Measurements from ENCODE around the gene FNDC5.
A peak's percentile ranks its signal among the peaks of the same experiment; 100 is the strongest.

FNDC5 gene

DNA sequence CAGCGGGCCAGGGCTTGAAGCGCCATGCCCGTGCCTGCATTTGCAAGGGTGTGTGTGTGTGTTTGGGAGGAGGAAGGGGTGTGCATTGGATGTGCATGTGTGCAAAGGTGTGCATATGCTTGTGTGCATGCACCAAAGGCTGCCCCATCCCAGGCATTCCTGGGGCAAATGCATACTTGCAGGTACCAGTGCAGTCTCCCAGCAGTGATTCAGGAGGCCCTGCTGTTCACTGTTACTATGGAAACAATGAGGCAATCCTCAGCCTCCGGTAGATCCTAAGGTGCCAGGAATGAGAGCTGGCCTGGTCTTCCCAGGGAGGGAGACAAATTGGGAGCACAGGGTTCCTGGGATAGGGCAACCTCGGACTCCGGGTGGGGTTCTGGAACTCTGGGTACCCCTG lies 7.5 kb upstream of the FNDC5 start:
- no peaks in the 10 kb centered on the region for H3K27me3 ChIP-seq (ENCODE audit: control insufficient read depth, insufficient read depth, low read length)
- no peak overlapping the region for H3K27ac ChIP-seq (ENCODE audit: low read length)
- peaks cover 27% of the 10 kb centered on the region for H3K4me1 ChIP-seq (ENCODE audit: control insufficient read depth, low read depth, low read length)
- no peaks in the 10 kb centered on the region for H3K36me3 ChIP-seq (ENCODE audit: control insufficient read depth, low read depth, low read length)
- no peak overlapping the region for H3K4me3 ChIP-seq (ENCODE audit: low read length)
- H3K9ac ChIP-seq (ENCODE audit: low read length), result no peak overlapping the region
- no peaks in the 10 kb centered on the region for H3K9me3 ChIP-seq (ENCODE audit: control insufficient read depth, low read depth, low read length)

DNA sequence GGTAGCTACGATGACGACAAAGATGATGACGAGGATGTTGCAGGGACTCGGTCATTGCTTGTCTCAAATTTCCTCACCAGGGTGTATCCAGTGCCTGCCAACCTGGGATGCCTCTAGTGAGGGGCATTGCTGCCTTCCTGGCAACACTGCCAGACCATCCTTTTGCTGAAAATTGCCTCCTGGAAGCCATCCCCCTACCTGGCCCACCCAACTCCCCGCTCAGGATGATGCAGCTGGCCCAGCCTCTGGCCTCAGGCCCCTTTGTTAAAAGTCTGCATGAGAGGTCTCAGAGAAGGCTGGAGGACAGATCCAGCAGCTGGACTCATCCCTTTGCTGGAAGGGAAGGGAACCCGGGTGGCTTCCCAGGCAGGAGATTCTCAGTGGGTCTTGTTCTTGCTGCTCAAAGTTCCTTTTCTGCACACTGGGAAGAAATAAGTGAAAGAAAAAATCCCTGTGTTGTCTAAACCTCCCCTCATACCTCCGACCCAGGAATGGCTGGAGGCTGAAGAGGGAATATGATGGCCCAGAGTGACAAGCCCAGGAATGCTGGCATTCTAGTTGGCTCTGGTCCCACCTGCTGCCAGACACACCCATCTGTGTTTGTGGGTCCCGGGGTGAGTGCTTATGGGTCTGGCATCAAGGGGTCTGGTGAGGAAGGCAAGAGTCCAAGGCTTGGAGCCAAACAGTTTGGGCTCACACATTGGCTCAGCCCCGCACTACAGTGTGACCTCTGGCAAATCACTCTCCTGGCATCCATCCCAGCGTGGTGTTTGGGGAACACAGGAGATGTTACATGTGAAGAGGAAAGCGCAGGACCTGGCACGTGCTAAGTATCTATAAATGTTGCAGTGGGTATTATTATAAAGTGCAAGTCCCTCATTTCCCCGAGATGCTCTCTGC lies 6.7 kb upstream of the FNDC5 start:
- Histone ChIP-seq H3K27me3 (ENCODE audit: control insufficient read depth, insufficient read depth, low read length) (no peaks in the 10 kb centered on the region), H3K4me1 (ENCODE audit: control insufficient read depth, low read depth, low read length) (peaks cover 27% of the 10 kb centered on the region), H3K36me3 (ENCODE audit: control insufficient read depth, low read depth, low read length) (no peaks in the 10 kb centered on the region), H3K9ac (ENCODE audit: low read length) (no peak overlapping the region), H3K4me3 (ENCODE audit: low read length) (no peak overlapping the region), H3K9me3 (ENCODE audit: control insufficient read depth, low read depth, low read length) (no peaks in the 10 kb centered on the region), H3K27ac (ENCODE audit: low read length) (no peak overlapping the region)

DNA sequence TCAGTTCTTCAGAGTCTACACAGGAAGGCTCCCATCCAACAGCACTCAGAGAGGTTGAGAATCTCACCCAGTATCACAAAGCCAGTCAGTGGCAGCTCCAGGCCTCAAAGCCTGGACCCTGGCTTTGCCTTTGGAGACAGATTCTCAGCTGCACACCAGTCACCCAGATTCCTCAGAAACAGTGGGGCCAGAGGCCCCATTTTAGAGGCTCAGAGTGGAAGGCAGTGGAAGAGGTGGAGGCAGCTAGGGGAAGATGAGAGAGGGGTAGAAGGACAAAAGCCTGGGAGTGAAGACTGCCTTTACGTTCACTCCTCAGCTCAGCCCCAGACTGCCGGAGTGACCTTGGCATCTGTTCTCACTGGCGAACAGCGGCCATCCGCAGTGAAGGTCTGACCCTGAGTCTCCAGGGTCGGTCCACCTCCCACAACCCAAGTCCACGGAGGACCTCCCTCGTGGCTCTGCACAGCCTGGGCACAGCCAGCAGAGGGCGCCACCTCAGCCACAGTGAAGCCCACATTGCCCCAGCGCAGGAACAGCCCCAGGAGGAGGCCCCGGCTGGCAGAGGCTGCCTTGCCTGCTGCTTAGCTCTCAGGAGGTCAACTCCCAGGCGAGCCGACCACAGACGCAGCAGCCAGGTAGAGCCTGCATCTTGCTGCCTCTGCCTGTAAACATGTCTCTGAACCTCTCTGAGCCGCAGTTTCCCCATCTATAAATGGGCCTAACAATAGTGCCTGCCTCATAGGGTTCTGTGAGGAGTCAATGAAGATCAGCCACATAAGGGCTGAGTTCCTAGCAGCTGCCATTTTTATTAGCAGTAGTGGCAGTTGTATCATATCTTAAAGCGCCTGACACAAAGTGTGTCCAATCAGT lies 5.9 kb upstream of the FNDC5 start:
- peaks cover 25% of the 10 kb centered on the region for H3K4me1 ChIP-seq (ENCODE audit: control insufficient read depth, low read depth, low read length)
- H3K27me3 ChIP-seq (ENCODE audit: control insufficient read depth, insufficient read depth, low read length), result peaks cover 7% of the 10 kb centered on the region
- no peak overlapping the region for H3K4me3 ChIP-seq (ENCODE audit: low read length)
- no peak overlapping the region for H3K9ac ChIP-seq (ENCODE audit: low read length)
- no peaks in the 10 kb centered on the region for H3K9me3 ChIP-seq (ENCODE audit: control insufficient read depth, low read depth, low read length)
- no peak overlapping the region for H3K27ac ChIP-seq (ENCODE audit: low read length)
- H3K36me3 ChIP-seq (ENCODE audit: control insufficient read depth, low read depth, low read length), result no peaks in the 10 kb centered on the region

DNA sequence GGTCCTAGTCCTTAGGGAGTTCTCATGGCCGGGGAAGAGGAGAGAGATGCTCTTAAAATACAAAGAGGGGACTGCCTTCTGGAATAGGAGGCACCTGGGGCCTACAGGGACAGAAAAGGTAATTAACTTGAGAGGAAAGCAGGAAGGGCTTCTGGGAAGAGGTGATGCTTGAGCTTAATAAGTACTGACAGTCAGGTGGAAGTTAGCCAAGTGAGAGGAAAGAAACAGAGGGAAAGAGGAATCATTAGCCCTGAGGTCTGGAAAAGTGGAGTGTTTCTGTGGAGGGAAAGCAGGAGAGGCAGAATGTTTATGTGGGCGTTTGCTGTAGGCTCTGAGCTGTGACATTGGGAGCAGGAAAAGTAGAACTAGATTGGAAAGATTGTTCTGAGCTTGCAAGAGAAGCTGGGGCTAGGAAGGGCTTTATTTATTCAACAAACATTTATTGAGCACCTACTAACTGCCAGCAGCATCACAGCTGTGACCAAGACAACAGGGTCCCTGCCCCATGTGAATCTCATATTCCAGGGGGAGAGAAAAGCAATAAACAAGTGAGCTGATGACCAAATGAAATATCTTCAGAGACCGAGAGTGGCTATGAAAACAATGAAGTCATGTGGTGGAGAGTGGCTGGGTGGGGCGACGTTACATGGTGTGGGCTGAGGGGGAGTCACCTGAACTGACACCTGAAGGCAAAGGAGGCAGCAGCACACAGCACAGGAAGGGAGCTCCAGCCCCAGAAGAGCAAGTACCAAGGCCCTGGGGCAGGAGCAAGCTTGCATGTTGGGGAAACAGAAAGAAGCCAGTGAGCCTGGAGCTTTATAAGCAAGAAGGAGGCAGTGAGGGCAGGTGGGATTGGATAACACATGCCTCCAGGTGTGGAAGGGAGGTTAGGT lies 4.4 kb upstream of the FNDC5 start:
- Histone ChIP-seq H3K4me1 (ENCODE audit: control insufficient read depth, low read depth, low read length) (peaks cover 33% of the 10 kb centered on the region), H3K4me3 (ENCODE audit: low read length) (no peak overlapping the region), H3K9me3 (ENCODE audit: control insufficient read depth, low read depth, low read length) (no peaks in the 10 kb centered on the region), H3K27ac (ENCODE audit: low read length) (no peak overlapping the region), H3K9ac (ENCODE audit: low read length) (no peak overlapping the region), H3K27me3 (ENCODE audit: control insufficient read depth, insufficient read depth, low read length) (peaks cover 19% of the 10 kb centered on the region), H3K36me3 (ENCODE audit: control insufficient read depth, low read depth, low read length) (no peaks in the 10 kb centered on the region)

DNA sequence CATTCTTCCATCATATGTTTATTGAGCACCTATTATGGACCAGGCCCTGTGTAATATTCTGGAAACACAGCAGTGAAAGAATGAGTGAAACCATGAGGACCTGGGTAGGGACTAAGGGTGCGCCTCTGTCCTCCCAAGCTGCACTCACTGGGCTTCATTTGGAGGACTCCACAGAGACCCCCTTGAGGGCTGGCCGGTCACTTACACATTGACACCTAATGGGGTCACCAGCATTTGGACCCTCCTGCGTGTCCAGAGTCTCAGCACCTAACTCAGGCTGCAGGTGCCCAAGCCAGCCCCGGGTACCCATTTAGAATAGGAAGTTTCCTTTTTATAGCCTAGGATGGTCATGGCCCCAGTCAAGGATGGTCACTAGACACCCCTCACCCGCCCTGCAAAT lies 2.8 kb upstream of the FNDC5 start:
- no peaks in the 10 kb centered on the region for H3K9me3 ChIP-seq (ENCODE audit: control insufficient read depth, low read depth, low read length)
- H3K27me3 ChIP-seq (ENCODE audit: control insufficient read depth, insufficient read depth, low read length), result peaks cover 33% of the 10 kb centered on the region
- H3K27ac ChIP-seq (ENCODE audit: low read length), result no peak overlapping the region
- no peaks in the 10 kb centered on the region for H3K36me3 ChIP-seq (ENCODE audit: control insufficient read depth, low read depth, low read length)
- H3K4me3 ChIP-seq (ENCODE audit: low read length), result no peak overlapping the region
- H3K9ac ChIP-seq (ENCODE audit: low read length), result no peak overlapping the region
- peaks cover 38% of the 10 kb centered on the region for H3K4me1 ChIP-seq (ENCODE audit: control insufficient read depth, low read depth, low read length)

DNA sequence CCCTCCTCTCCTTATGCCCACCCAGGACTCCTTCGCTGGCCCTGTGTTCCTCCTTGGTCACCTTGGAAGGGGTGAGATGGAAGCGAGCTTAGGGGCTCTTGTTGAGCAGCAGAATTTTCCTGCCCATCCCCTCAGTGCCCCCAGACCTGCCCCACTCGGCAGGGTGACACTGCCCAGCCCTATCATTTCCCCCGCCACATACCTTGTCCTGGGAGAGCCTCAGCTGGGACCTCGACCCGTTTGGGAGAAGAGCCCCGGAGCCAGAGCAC lies 1.4 kb upstream of the FNDC5 start:
- H3K9ac ChIP-seq (ENCODE audit: low read length), result no peak overlapping the region
- no peaks in the 10 kb centered on the region for H3K36me3 ChIP-seq (ENCODE audit: control insufficient read depth, low read depth, low read length)
- H3K4me1 ChIP-seq (ENCODE audit: control insufficient read depth, low read depth, low read length), result peaks cover 31% of the 10 kb centered on the region
- H3K27ac ChIP-seq (ENCODE audit: low read length), result no peak overlapping the region
- H3K9me3 ChIP-seq (ENCODE audit: control insufficient read depth, low read depth, low read length), result no peaks in the 10 kb centered on the region
- H3K4me3 ChIP-seq (ENCODE audit: low read length), result no peak overlapping the region
- peaks cover 33% of the 10 kb centered on the region for H3K27me3 ChIP-seq (ENCODE audit: control insufficient read depth, insufficient read depth, low read length)

DNA sequence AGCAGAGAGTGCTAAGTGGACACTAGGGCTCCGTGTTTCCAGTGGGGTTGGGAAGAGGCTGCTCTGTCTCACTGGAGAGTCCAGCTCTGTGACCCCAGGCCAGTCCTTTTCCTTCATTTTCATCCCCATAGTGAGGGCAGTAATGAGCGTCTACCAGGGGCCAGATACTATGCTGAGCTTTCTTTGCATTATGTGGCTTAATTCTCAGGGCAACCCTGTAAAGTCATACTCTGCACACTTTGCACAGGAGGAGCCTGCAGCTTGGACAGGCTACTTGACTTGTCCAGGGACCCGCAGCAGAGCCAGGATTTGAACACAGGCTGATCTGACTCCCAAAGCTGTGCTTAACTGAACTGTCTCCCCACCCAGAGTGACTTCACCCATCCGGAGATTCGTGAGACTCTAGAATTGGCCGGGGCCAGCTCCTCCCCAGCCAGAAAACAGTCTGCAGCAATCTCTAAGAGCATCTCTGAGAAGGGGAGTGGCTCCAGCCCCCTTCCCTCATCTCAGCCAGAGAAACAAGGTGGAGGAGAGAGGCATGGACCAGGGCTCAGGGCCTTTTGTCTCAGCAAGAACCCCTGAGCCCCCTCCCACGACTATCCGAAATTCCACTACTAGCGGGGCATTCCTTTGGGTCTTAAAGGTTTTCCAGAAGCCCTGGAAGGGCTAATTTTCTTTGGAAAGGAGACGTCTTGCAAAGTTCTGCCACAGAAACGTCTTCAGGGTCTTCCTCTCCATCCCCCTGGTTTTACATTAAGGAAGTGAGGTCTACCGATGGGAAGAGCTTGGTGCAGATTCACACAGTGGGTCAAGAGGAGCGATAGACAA lies 866 bp upstream of the FNDC5 start:
- Histone ChIP-seq H3K27ac (ENCODE audit: low read length) (no peak overlapping the region), H3K9me3 (ENCODE audit: control insufficient read depth, low read depth, low read length) (no peaks in the 10 kb centered on the region), H3K27me3 (ENCODE audit: control insufficient read depth, insufficient read depth, low read length) (peaks cover 33% of the 10 kb centered on the region), H3K4me3 (ENCODE audit: low read length) (peak overlapping the region; percentile 46), H3K4me1 (ENCODE audit: control insufficient read depth, low read depth, low read length) (peaks cover 31% of the 10 kb centered on the region), H3K36me3 (ENCODE audit: control insufficient read depth, low read depth, low read length) (no peaks in the 10 kb centered on the region), H3K9ac (ENCODE audit: low read length) (no peak overlapping the region)

DNA sequence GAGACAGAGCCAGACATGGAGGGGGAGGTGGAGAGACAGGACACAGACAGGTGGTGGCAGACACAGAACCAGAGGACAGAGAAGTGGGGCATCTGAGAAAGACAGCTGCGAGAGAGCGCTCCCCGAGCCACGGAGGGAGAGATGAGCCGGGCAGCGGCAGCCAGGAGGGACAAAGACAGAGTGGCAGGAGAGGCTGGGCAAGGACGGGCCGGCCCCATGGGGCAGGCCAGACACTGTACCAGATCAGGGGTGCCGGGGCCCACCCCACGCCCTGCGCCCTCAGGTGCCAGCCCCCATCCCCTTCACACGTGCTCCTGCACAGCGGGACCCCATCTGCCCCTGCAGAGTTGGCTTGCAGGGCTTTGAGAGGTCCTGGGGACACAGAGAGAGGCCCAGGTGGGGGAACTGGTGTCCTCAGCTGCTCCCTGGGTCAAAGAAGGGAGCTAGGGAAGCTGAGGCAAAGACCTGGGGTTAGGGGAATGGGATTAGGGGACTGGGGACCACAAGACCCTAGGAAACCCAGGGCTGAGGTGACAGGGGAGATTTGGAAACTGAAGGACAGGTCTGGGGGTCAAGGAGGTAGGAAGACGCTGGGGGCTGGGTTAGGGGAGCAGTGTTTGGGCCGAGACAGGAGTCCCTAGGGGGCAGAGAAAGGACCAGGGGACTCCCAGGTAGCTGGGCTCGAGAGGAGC lies 643 bp downstream of the FNDC5 start:
- Histone ChIP-seq H3K27ac (ENCODE audit: low read length) (no peak overlapping the region), H3K27me3 (ENCODE audit: control insufficient read depth, insufficient read depth, low read length) (peaks cover 33% of the 10 kb centered on the region), H3K9me3 (ENCODE audit: control insufficient read depth, low read depth, low read length) (no peaks in the 10 kb centered on the region), H3K9ac (ENCODE audit: low read length) (no peak overlapping the region), H3K36me3 (ENCODE audit: control insufficient read depth, low read depth, low read length) (no peaks in the 10 kb centered on the region), H3K4me3 (ENCODE audit: low read length) (peak overlapping the region; percentile 51), H3K4me1 (ENCODE audit: control insufficient read depth, low read depth, low read length) (peaks cover 19% of the 10 kb centered on the region)

DNA sequence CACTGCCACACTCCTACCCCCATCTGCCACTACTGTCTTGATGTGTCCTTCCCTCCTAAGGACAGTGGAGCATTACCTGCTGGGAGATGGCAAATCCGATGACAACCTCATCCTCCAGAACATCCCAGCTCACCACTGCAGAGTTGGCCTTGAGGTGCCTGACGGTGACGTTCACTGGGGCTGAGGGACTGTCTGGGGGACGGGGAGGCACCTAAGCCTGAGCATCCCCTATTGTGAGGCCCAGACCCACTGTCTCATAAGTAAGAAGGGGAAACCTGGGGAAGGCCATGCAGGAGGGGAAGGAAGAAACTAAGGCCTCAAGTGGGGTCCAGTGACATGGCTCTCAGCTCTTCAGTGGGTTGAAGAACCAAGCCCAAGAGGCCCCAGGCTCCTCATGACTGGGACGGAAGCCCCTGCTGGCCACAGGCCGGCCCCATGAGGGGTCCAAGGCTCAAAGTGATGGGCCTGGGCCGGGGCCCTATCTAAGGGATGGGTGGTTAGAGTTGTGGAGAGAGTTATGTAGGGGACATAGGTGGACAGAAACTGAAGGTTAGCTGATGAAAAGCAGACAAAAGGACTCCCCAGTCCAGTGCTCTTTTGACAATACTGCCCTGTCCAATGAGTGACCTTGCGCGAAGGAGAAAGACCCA lies 1.8 kb downstream of the FNDC5 start:
- no peak overlapping the region for H3K9ac ChIP-seq (ENCODE audit: low read length)
- no peak overlapping the region for H3K27ac ChIP-seq (ENCODE audit: low read length)
- H3K4me3 ChIP-seq (ENCODE audit: low read length), result no peak overlapping the region
- no peaks in the 10 kb centered on the region for H3K36me3 ChIP-seq (ENCODE audit: control insufficient read depth, low read depth, low read length)
- peaks cover 33% of the 10 kb centered on the region for H3K27me3 ChIP-seq (ENCODE audit: control insufficient read depth, insufficient read depth, low read length)
- H3K4me1 ChIP-seq (ENCODE audit: control insufficient read depth, low read depth, low read length), result peaks cover 19% of the 10 kb centered on the region
- H3K9me3 ChIP-seq (ENCODE audit: control insufficient read depth, low read depth, low read length), result no peaks in the 10 kb centered on the region

DNA sequence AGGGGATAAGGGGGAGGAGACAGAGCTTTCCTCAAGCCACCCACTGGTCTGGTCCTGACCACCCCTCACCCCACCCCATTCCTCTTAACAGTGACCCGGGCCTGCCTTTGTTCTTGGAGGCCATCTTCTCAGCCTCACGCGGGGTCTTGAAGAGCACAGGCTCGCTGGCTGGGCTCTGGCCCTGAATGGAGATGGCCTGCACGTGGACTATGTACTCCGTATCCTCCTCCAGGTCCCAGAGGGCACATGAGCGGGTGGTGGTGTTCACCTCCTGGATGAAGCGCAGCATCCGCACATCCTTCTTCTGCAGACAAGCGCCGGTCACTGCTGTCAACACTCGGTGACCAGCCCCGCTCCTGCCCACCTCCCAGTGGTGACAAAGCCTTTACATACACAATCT lies 2.6 kb downstream of the FNDC5 start:
- Histone ChIP-seq H3K27me3 (ENCODE audit: control insufficient read depth, insufficient read depth, low read length) (peaks cover 33% of the 10 kb centered on the region), H3K9me3 (ENCODE audit: control insufficient read depth, low read depth, low read length) (no peaks in the 10 kb centered on the region), H3K4me1 (ENCODE audit: control insufficient read depth, low read depth, low read length) (peaks cover 19% of the 10 kb centered on the region), H3K9ac (ENCODE audit: low read length) (no peak overlapping the region), H3K36me3 (ENCODE audit: control insufficient read depth, low read depth, low read length) (no peaks in the 10 kb centered on the region), H3K27ac (ENCODE audit: low read length) (no peak overlapping the region), H3K4me3 (ENCODE audit: low read length) (no peak overlapping the region)
